Activated naive CD8-positive, alpha-beta T cell (primary cell): ENCODE measurements around the gene DNAJC15.

Source experiments
- H3K27ac Mint-ChIP-seq: one replicate; pipeline ENCODE4 v1.8.0; 2021; ENCODE audit warnings: mixed read lengths
- H3K27me3 Mint-ChIP-seq: one replicate; pipeline ENCODE4 v1.8.0; 2021; ENCODE audit warnings: mixed read lengths
- H3K36me3 Mint-ChIP-seq: one replicate; pipeline ENCODE4 v1.8.0; 2021; ENCODE audit warnings: mixed read lengths
- H3K4me1 Mint-ChIP-seq: one replicate; pipeline ENCODE4 v1.8.0; 2021; ENCODE audit warnings: low read depth, mixed read lengths
- H3K4me3 Mint-ChIP-seq: one replicate; pipeline ENCODE4 v1.8.0; 2021; ENCODE audit warnings: mild to moderate bottlenecking, mixed read lengths
- H3K9me3 Mint-ChIP-seq: one replicate; pipeline ENCODE4 v1.8.0; 2021; ENCODE audit warnings: low read depth, mixed read lengths

DNAJC15 gene

GRCh38 chr13:43110658-43111057 lies 87.3 kb downstream of the DNAJC15 start:
- Mint-ChIP-seq H3K4me1 (no peaks in the 10 kb centered on the region), H3K27me3 (no peaks in the 10 kb centered on the region), H3K36me3 (peaks cover 9% of the 10 kb centered on the region), H3K27ac (no peak overlapping the region), H3K4me3 (no peak overlapping the region), H3K9me3 (no peaks in the 10 kb centered on the region)

GRCh38 chr13:43111559-43112400 lies 88.4 kb downstream of the DNAJC15 start:
- Mint-ChIP-seq H3K4me1 (no peaks in the 10 kb centered on the region), H3K36me3 (peaks cover 9% of the 10 kb centered on the region), H3K4me3 (no peak overlapping the region), H3K27ac (no peak overlapping the region), H3K27me3 (no peaks in the 10 kb centered on the region), H3K9me3 (no peaks in the 10 kb centered on the region)

GRCh38 chr13:43113603-43114002 lies 90.2 kb downstream of the DNAJC15 start:
- Mint-ChIP-seq H3K27ac (no peak overlapping the region), H3K4me1 (no peaks in the 10 kb centered on the region), H3K9me3 (no peaks in the 10 kb centered on the region), H3K36me3 (no peaks in the 10 kb centered on the region), H3K4me3 (no peak overlapping the region), H3K27me3 (no peaks in the 10 kb centered on the region)

GRCh38 chr13:43114504-43114903 lies 91.1 kb downstream of the DNAJC15 start:
- Mint-ChIP-seq H3K36me3 (no peaks in the 10 kb centered on the region), H3K27me3 (no peaks in the 10 kb centered on the region), H3K4me3 (no peak overlapping the region), H3K27ac (no peak overlapping the region), H3K4me1 (no peaks in the 10 kb centered on the region), H3K9me3 (no peaks in the 10 kb centered on the region)

GRCh38 chr13:43115141-43115540 lies 91.8 kb downstream of the DNAJC15 start:
- H3K4me3 Mint-ChIP-seq: no peak overlapping the region
- H3K27ac Mint-ChIP-seq: no peak overlapping the region
- H3K9me3 Mint-ChIP-seq: no peaks in the 10 kb centered on the region
- no peaks in the 10 kb centered on the region for H3K4me1 Mint-ChIP-seq
- no peaks in the 10 kb centered on the region for H3K27me3 Mint-ChIP-seq
- H3K36me3 Mint-ChIP-seq: no peaks in the 10 kb centered on the region

GRCh38 chr13:43116242-43116641 lies 92.9 kb downstream of the DNAJC15 start:
- no peaks in the 10 kb centered on the region for H3K27me3 Mint-ChIP-seq
- H3K27ac Mint-ChIP-seq: no peak overlapping the region
- H3K4me3 Mint-ChIP-seq: no peak overlapping the region
- no peaks in the 10 kb centered on the region for H3K9me3 Mint-ChIP-seq
- H3K4me1 Mint-ChIP-seq: no peaks in the 10 kb centered on the region
- H3K36me3 Mint-ChIP-seq: no peaks in the 10 kb centered on the region

- Mint-ChIP-seq H3K27me3 (peaks cover 2% of the 10 kb centered on the region), H3K27ac (no peak overlapping the region), H3K4me3 (no peak overlapping the region), H3K4me1 (no peaks in the 10 kb centered on the region), H3K36me3 (no peaks in the 10 kb centered on the region), H3K9me3 (no peaks in the 10 kb centered on the region)
Measured at GRCh38 chr13:43118521-43118920, 95.1 kb downstream of the DNAJC15 start.

- Mint-ChIP-seq H3K4me1 (no peaks in the 10 kb centered on the region), H3K4me3 (no peak overlapping the region), H3K27me3 (peaks cover 2% of the 10 kb centered on the region), H3K27ac (no peak overlapping the region), H3K9me3 (no peaks in the 10 kb centered on the region), H3K36me3 (no peaks in the 10 kb centered on the region)
Measured at GRCh38 chr13:43119206-43119605, 95.8 kb downstream of the DNAJC15 start.

GRCh38 chr13:43122791-43123190 lies 99.4 kb downstream of the DNAJC15 start:
- Mint-ChIP-seq H3K4me1 (peaks cover 5% of the 10 kb centered on the region), H3K27me3 (peaks cover 6% of the 10 kb centered on the region), H3K36me3 (no peaks in the 10 kb centered on the region), H3K9me3 (no peaks in the 10 kb centered on the region), H3K27ac (no peak overlapping the region), H3K4me3 (no peak overlapping the region)

- H3K4me1 Mint-ChIP-seq: peaks cover 11% of the 10 kb centered on the region
- no peaks in the 10 kb centered on the region for H3K36me3 Mint-ChIP-seq
- no peak overlapping the region for H3K4me3 Mint-ChIP-seq
- no peak overlapping the region for H3K27ac Mint-ChIP-seq
- H3K9me3 Mint-ChIP-seq: no peaks in the 10 kb centered on the region
- H3K27me3 Mint-ChIP-seq: peaks cover 6% of the 10 kb centered on the region
Measured at GRCh38 chr13:43123856-43124255, 100.5 kb downstream of the DNAJC15 start.

GRCh38 chr13:43124490-43124889 lies 101.1 kb downstream of the DNAJC15 start:
- H3K36me3 Mint-ChIP-seq: no peaks in the 10 kb centered on the region

GRCh38 chr13:43126420-43126819 lies 103.0 kb downstream of the DNAJC15 start:
- Mint-ChIP-seq H3K27me3 (peaks cover 6% of the 10 kb centered on the region), H3K36me3 (no peaks in the 10 kb centered on the region), H3K4me1 (peaks cover 11% of the 10 kb centered on the region), H3K4me3 (no peak overlapping the region), H3K27ac (no peak overlapping the region), H3K9me3 (no peaks in the 10 kb centered on the region)

More at GRCh38 chr13:43124490-43124889, 101.1 kb downstream of the DNAJC15 start:
- Mint-ChIP-seq H3K9me3 (no peaks in the 10 kb centered on the region), H3K27me3 (peaks cover 6% of the 10 kb centered on the region), H3K4me1 (peaks cover 11% of the 10 kb centered on the region), H3K4me3 (no peak overlapping the region), H3K27ac (no peak overlapping the region)

- Mint-ChIP-seq H3K4me3 (peak overlapping the region; percentile 3), H3K27ac (peak overlapping the region; percentile 13), H3K36me3 (no peaks in the 10 kb centered on the region), H3K27me3 (peaks cover 4% of the 10 kb centered on the region), H3K9me3 (no peaks in the 10 kb centered on the region), H3K4me1 (peaks cover 11% of the 10 kb centered on the region)
Measured at GRCh38 chr13:43127103-43127798, 103.9 kb downstream of the DNAJC15 start.

GRCh38 chr13:43127827-43128226 lies 104.4 kb downstream of the DNAJC15 start:
- Mint-ChIP-seq H3K27ac (peak overlapping the region; percentile 13), H3K9me3 (no peaks in the 10 kb centered on the region), H3K4me3 (peak overlapping the region; percentile 3)

GRCh38 chr13:43128504-43128961 lies 105.1 kb downstream of the DNAJC15 start:
- Mint-ChIP-seq H3K4me3 (no peak overlapping the region), H3K27me3 (peaks cover 4% of the 10 kb centered on the region), H3K27ac (no peak overlapping the region), H3K4me1 (peaks cover 11% of the 10 kb centered on the region), H3K9me3 (no peaks in the 10 kb centered on the region), H3K36me3 (no peaks in the 10 kb centered on the region)

More at GRCh38 chr13:43127827-43128226, 104.4 kb downstream of the DNAJC15 start:
- H3K4me1 Mint-ChIP-seq: peaks cover 11% of the 10 kb centered on the region
- peaks cover 4% of the 10 kb centered on the region for H3K27me3 Mint-ChIP-seq
- H3K36me3 Mint-ChIP-seq: no peaks in the 10 kb centered on the region
